ENCODE results near the gene IFI6.
"Not testable (repeated sequence)": the region's sequence is repeated elsewhere in the genome, so short reads cannot be mapped to it uniquely, and the experiment has no call there.

The IFI6 gene

GRCh38 chr1:27624467-27625178 is 47.4 kb downstream of the IFI6 start:
- H3K4me3 ChIP-seq (ENCODE audit: low read length): no peak overlapping the region
- no peak for DNase-seq (ENCODE audit: low read depth)
- TF ChIP-seq CTCF (conservative IDR thresholded peaks at IDR 0.05; ENCODE audit: low read length): no peak

DNA sequence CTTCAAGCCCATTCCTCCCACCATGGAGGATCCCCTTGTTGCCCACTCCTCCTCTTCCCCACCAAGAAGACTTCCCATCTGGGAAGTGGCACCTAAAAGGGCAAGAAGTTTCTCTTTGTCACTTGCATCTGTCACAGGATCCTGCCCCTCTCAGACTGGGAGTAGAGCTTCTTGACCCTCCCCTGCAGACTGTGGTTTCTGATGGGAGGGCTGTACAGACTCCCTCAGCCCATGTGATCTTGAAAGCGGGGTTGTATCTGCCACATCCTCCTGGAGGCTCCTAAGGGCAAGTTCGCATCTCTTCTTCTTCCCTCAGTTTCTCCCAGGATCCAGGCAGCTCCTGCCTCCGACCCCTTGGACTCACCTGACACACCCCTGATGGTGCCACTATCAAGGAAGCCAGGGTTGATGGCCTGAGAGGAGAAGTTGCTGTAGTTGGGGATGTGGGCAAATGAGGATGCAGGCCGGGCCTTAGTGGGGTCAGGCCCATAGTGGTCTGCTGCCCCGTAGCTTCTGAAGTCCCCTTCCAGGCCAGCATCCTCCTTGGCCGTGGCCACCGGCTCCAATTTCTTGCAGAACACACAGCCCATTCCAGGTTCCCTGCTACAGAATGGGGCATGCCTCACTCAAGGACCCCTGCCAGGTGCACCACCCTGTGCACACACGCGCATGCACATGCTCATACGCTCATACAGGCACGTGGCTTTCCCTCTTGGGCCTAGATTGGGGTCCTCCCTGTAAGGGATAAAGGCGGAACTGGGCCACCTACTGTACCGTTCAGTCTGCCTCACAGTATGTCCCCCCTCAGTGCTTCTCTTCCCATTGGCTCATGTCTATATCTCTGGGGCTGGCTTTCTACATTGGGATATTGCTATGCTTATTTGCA is 48.4 kb downstream of the IFI6 start:
- DNase-seq (ENCODE audit: low read depth): no peak
- TF ChIP-seq CTCF (conservative IDR thresholded peaks at IDR 0.05; ENCODE audit: low read length): no peak
- H3K4me3 ChIP-seq (ENCODE audit: low read length): no peak overlapping the region

GRCh38 chr1:27622828-27623227 is 49.2 kb downstream of the IFI6 start:
- no peak for TF ChIP-seq CTCF (conservative IDR thresholded peaks at IDR 0.05; ENCODE audit: low read length)
- no peak overlapping the region for H3K4me3 ChIP-seq (ENCODE audit: low read length)
- DNase-seq (ENCODE audit: low read depth): no peak

- DNase-seq (ENCODE audit: low read depth): no peak
- TF ChIP-seq CTCF (conservative IDR thresholded peaks at IDR 0.05; ENCODE audit: low read length): no peak
- no peak overlapping the region for H3K4me3 ChIP-seq (ENCODE audit: low read length)
These were observed 50.7 kb downstream of the IFI6 start for GRCh38 chr1:27621051-27621920.

GRCh38 chr1:27619782-27620438 is 52.1 kb downstream of the IFI6 start:
- H3K4me3 ChIP-seq (ENCODE audit: low read length); DNase-seq (ENCODE audit: low read depth): not testable (repeated sequence)

DNA sequence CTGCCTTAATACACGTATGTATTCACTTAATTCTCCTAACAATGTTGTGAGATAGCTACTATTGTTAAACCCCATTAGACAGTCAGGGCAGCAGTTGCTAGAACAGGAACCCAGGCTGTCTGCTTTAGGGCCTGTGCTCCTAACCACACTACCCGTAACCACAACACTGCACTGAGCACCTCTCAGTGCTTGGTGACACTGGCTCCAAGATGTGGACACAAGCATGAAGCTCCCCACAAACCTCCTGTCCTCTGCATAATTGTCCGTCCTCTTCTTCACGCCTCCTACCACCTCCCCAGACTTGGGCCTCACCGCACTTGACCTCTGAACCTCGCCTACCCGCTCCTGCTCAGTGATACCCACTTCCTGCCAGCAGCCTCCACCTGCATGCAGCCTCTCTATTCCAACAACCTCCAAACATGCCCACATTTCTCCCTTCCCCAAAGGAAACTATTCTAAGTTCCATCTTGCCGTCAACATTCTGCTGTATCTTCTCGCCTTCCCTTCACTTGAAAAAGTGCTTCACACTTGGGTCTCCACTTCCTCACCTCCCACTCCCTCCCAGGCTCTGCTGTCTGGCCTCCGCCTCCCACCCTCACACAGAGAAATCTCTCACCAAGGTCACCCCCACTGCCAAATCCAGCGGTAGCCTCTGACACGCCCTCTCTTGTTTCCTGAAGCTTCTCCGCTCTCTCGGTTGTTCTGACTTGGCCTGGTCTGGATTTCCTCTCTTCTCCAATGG is 53.5 kb downstream of the IFI6 start:
- no peak overlapping the region for H3K4me3 ChIP-seq (ENCODE audit: low read length)
- no peak for TF ChIP-seq CTCF (conservative IDR thresholded peaks at IDR 0.05; ENCODE audit: low read length)
- no peak for DNase-seq (ENCODE audit: low read depth)
